LNCaP clone FGC (cell line): ENCODE measurements around the gene CNOT4.

Experiments
- DNase-seq: peaks from one replicate; pipeline ENCODE4 v3.0.0-alpha.2; 2011; ENCODE audit warnings: low read depth
- H3K4me3 ChIP-seq: 2 replicates; pipeline ENCODE4 v1.5.1; 2011; ENCODE audit warnings: mild to moderate bottlenecking, low read depth, low read length, control low read depth
- TF ChIP-seq, protein P1 (sequence below): IDR thresholded peaks from 2 replicates; pipeline ENCODE4 v1.5.1; 2012; ENCODE audit warnings: mild to moderate bottlenecking; ENCODE audit not compliant: control insufficient read depth, insufficient read depth; ENCODE audit errors: extremely low read depth

CNOT4 gene

DNA sequence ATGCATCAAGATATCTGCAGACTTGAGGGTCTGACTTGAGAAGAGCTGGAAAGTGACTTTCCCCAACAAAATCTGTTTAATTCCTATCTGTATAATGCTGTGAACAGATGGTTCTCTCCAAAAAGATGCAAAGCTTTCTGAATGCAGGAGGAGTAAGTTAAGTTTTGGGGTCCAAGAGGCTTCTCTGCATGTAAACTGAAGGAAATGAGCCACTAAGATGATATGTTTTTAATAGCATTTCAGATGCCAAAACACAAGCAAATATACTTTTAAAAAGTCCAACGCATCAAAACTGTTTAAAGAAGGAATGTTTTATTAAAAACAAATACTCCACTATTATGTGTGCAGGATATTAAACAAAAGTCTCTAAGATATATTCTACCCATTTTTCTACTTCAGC lies 139.2 kb downstream of the CNOT4 start:
- no peak overlapping the region for H3K4me3 ChIP-seq
- no peak for DNase-seq
- TF ChIP-seq, protein P1, sequence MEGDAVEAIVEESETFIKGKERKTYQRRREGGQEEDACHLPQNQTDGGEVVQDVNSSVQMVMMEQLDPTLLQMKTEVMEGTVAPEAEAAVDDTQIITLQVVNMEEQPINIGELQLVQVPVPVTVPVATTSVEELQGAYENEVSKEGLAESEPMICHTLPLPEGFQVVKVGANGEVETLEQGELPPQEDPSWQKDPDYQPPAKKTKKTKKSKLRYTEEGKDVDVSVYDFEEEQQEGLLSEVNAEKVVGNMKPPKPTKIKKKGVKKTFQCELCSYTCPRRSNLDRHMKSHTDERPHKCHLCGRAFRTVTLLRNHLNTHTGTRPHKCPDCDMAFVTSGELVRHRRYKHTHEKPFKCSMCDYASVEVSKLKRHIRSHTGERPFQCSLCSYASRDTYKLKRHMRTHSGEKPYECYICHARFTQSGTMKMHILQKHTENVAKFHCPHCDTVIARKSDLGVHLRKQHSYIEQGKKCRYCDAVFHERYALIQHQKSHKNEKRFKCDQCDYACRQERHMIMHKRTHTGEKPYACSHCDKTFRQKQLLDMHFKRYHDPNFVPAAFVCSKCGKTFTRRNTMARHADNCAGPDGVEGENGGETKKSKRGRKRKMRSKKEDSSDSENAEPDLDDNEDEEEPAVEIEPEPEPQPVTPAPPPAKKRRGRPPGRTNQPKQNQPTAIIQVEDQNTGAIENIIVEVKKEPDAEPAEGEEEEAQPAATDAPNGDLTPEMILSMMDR = no peak

DNA sequence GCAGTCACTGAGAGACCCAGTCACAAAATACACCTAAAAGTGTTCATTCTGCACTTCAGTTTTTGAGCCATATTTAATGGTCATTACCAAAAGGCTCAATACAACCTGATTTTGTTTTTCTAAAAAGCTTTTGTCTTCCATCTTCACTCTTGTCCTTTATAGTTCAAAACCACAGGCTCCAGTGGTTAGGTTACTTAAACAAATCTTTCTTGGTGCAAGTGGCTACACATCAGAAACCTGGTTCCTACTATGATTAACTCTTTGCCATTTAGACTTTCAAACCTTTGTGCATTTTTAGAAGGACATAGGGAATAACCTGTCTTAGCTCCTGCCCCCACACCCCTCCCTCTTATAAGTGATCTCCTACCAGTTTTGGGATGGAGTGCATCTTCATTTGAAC lies 140.5 kb downstream of the CNOT4 start:
- TF ChIP-seq, protein P1 = no peak
- H3K4me3 ChIP-seq = no peak overlapping the region
- no peak for DNase-seq

DNA sequence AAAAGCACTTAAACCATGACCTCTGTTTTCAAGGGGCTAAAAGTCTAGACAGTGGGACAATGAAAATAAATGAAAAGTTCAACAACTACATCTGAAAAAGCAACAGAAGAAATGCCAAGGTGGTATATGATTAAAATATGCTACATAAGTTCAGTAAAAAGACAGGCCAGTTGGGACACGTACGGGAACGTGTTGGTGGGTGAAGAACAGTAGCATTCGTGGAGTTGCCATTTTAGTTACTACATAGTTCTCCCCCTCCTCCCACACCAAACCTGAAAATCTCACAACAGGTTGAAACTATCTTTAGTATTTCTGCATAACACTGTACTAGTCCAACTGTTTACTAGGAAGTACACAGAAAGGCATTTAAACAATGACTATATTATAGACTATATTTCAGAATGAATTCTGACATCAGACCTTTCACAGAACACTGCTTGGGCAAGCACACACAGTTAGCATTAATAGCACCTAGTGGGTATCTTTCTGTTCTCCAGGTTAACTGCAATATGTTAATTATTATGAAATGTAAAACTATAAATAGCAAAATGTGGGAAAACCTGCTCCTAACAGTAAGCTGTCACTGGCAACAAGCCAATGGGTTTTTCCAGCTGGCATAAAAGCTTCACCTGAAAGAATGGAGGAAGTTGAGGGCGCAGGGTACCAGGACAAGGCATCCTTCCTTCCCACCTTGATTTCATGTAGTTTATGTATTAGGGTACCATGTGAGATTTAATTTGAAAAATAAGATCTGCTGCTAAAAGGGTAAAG lies 141.3 kb downstream of the CNOT4 start:
- no peak for DNase-seq
- TF ChIP-seq, protein P1 = no peak
- no peak overlapping the region for H3K4me3 ChIP-seq

DNA sequence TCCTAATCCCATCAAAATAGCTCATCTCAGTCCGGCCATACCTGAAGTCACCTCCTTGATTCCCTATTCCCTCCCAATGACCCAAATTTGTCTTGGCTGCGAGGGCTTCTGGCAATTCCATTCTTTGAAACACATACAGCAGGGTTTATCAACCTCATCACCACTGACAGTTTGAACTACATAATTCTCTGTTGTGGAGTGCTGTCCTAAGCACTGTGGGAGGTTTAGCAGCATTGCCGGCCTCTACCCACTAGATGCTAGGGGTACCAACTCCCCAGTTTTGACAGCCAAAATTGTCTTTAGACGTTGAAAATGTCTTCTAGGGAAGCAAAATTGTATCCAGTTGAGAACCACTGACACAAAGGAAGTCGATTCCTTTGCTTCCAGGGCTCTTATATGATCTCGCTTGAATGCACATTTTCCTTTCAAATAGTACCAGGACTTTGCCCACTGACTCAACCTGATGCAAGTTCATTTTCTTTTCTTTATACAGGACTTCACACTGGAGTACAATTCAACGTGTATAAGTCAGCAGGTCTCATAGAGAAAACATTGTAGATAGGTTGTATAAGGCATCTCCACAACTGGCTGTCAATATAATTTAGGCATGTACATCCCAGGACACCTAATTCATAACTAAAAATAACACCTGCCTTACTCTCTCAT lies 142.9 kb downstream of the CNOT4 start:
- H3K4me3 ChIP-seq = no peak overlapping the region
- DNase-seq = no peak
- TF ChIP-seq, protein P1 = no peak

DNA sequence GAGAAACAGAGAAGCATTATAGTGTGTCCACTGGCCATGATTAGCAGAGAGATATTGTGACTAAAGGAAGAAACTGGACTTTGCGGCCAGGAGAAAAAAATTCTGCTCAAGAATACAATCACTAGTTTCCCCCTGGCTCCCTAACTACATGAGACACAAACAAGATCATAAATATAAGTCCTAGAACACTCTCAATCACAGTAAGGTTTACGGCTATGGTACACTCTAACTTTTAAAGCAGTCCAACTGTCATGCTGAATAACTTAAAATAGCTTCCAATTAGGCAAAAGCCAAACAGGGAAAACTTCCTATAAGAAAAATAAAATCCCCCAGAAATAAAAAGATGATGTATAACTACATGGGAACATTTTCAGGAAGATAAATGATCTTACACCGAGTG lies 144.2 kb downstream of the CNOT4 start:
- TF ChIP-seq, protein P1 = no peak
- no peak for DNase-seq
- no peak overlapping the region for H3K4me3 ChIP-seq

DNA sequence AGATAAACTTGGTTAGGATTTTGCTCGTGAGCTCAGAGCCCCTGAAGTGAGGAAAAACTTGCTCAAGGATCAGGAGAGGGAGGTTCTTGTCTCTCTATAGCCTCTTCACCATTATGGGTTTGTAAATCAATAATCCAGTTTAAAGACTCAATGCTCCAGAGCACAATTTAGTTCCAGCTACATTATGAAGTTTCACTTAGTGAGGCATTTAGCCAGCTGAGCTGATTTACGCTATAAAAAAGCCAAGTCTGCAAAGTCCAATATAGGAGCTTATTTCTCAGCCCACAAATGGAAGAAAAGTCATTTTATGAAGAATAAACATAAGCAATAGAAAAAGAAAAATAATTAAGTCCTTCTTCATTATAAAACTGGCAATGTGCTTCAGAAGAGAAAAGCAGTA lies 145.7 kb downstream of the CNOT4 start:
- H3K4me3 ChIP-seq = no peak overlapping the region
- TF ChIP-seq, protein P1 = no peak
- no peak for DNase-seq
